ENCODE measurements around the gene KLHDC8B. TPM values are rescaled to one million over a fixed set of nuclear protein-coding genes. Genes with fewer than 3 reads are reported as not detected.
A peak's percentile ranks its signal among the peaks of the same experiment; 100 is the strongest.

Gene KLHDC8B
- total RNA-seq, 1 donor from 2014 or later: 16.5 TPM

- no peak for TF ChIP-seq CTCF (conservative IDR thresholded peaks at IDR 0.05; ENCODE audit: low read depth, low read length)
- H3K4me3 ChIP-seq (ENCODE audit: low read depth, low read length): no peak overlapping the region
- DNase-seq (ENCODE audit: low read depth): no peak
These were observed 11.3 kb downstream of the KLHDC8B start for GRCh38 chr3:49182682-49183081.

- no peak for TF ChIP-seq CTCF (conservative IDR thresholded peaks at IDR 0.05; ENCODE audit: low read depth, low read length)
- H3K4me3 ChIP-seq (ENCODE audit: low read depth, low read length): no peak overlapping the region
- DNase-seq (ENCODE audit: low read depth): no peak
These were observed 12.5 kb downstream of the KLHDC8B start for GRCh38 chr3:49183873-49184272.

- no peak for DNase-seq (ENCODE audit: low read depth)
- TF ChIP-seq CTCF (conservative IDR thresholded peaks at IDR 0.05; ENCODE audit: low read depth, low read length): no peak
- H3K4me3 ChIP-seq (ENCODE audit: low read depth, low read length): no peak overlapping the region
These were observed 20.3 kb downstream of the KLHDC8B start for GRCh38 chr3:49191741-49192140.

- TF ChIP-seq CTCF (conservative IDR thresholded peaks at IDR 0.05; ENCODE audit: low read depth, low read length): no peak
- H3K4me3 ChIP-seq (ENCODE audit: low read depth, low read length): no peak overlapping the region
- no peak for DNase-seq (ENCODE audit: low read depth)
These were observed 26.8 kb downstream of the KLHDC8B start for GRCh38 chr3:49198161-49198560.

- no peak for TF ChIP-seq CTCF (conservative IDR thresholded peaks at IDR 0.05; ENCODE audit: low read depth, low read length)
- DNase-seq (ENCODE audit: low read depth): no peak
- H3K4me3 ChIP-seq (ENCODE audit: low read depth, low read length): peak overlapping the region; percentile 28
These were observed 27.3 kb downstream of the KLHDC8B start for GRCh38 chr3:49198611-49199230.

GRCh38 chr3:49199239-49199899 lies 28.0 kb downstream of the KLHDC8B start:
- H3K4me3 ChIP-seq (ENCODE audit: low read depth, low read length): peak overlapping the region; percentile 47
- no peak for DNase-seq (ENCODE audit: low read depth)

More at GRCh38 chr3:49199239-49199899, 28.0 kb downstream of the KLHDC8B start:
- no peak for TF ChIP-seq CTCF (conservative IDR thresholded peaks at IDR 0.05; ENCODE audit: low read depth, low read length)
